Vagina (tissue), 2 donors: ENCODE results near the gene NOX1. TPM values are rescaled to one million over a fixed set of nuclear protein-coding genes. Genes with fewer than 3 reads are reported as not detected.

Experiments used
- DNase-seq, 2 donors: peaks; one replicate each; pipeline ENCODE4 v3.0.0-alpha.2; 2017; ENCODE audit errors: extremely low spot score in 2 of 2
- H3K27ac ChIP-seq: fragments of 200-600 bp; sonication (generic); one replicate; pipeline ENCODE4 v1.5.1; 2019
- H3K27me3 ChIP-seq: fragments of 200-600 bp; sonication (generic); one replicate; pipeline ENCODE4 v1.5.1; 2019
- H3K36me3 ChIP-seq, 2 donors: fragments of 200-600 bp; sonication (generic); one replicate each; pipeline ENCODE4 v1.5.1; 2017 to 2019
- H3K4me1 ChIP-seq: fragments of 200-600 bp; sonication (generic); one replicate; pipeline ENCODE4 v1.5.1; 2019
- H3K4me3 ChIP-seq, 2 donors: fragments of 200-600 bp; sonication (generic); 1 replicate in 1 of 2; 2 replicates in 1 of 2; pipeline ENCODE4 v1.5.1; 2016 to 2019
- H3K9me3 ChIP-seq: fragments of 200-600 bp; sonication (generic); one replicate; pipeline ENCODE4 v1.5.1; 2019
- POLR2A ChIP-seq, 2 donors: fragments of 450-650 bp; IDR thresholded peaks; one replicate each; pipeline ENCODE4 v1.6.1; 2017; ENCODE audit warnings: antibody characterized with exemption in 2 of 2, mild to moderate bottlenecking in 2 of 2, moderate library complexity in 2 of 2
- POLR2AphosphoS5 ChIP-seq, 2 donors: sonication (generic); formaldehyde crosslinking; IDR thresholded peaks; one replicate each; pipeline ENCODE4 v1.9.0; 2017; ENCODE audit warnings: antibody characterized with exemption in 2 of 2, mild to moderate bottlenecking in 2 of 2, low read depth in 1 of 2; ENCODE audit not compliant: insufficient read depth in 1 of 2
- intact Hi-C: fragments of 100-400 bp; cut with DNase I; formaldehyde crosslinking; loops from one replicate; pipeline ENCODE4 v1.15.1; 2023
- total RNA-seq: library from RNA; depleted of rRNA; stranded (reverse); fragments of >200 nt; gene quantifications from one replicate; pipeline ENCODE4 v1.2.3, GENCODE V29; 2016
- TF ChIP-seq, protein P1 (sequence below), 3 experiments: fragments of 450-650 bp in 2 of 3; fragments of 200-600 bp in 1 of 3; sonication (generic) in 1 of 3; IDR thresholded peaks; one replicate each; pipeline ENCODE4 v1.5.1; 2017 to 2019; ENCODE audit warnings: antibody characterized with exemption in 3 of 3, mild to moderate bottlenecking in 2 of 3, moderate library complexity in 2 of 3

Gene NOX1
- total RNA-seq, 1 donor from 2014 or later, result not detected

DNA sequence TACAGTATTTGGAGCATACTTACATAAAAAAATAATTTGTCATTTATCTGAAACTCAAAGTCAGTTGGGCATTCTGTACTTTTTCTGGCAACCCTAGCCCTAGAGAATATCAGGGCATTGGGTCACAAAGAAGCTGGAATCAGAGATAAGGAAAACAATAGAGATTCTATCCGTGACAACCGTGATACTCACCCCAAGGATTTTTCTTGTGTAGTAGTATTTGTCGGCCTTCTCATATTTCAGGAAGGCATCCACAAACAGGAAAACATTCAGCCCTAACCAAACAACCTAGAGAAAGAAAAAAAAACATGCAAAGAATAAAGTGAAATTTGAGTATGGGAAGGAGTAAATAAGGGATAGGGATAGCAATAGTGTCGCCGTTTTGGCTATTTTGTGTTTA, 3.6 kb downstream of the NOX1 start:
- no peak overlapping the region for H3K27ac ChIP-seq
- no peaks in the 10 kb centered on the region for H3K36me3 ChIP-seq
- H3K9me3 ChIP-seq, result no peaks in the 10 kb centered on the region
- DNase-seq, result no peak
- H3K4me3 ChIP-seq, result no peak overlapping the region
- no peaks in the 10 kb centered on the region for H3K27me3 ChIP-seq
- TF ChIP-seq, protein P1, sequence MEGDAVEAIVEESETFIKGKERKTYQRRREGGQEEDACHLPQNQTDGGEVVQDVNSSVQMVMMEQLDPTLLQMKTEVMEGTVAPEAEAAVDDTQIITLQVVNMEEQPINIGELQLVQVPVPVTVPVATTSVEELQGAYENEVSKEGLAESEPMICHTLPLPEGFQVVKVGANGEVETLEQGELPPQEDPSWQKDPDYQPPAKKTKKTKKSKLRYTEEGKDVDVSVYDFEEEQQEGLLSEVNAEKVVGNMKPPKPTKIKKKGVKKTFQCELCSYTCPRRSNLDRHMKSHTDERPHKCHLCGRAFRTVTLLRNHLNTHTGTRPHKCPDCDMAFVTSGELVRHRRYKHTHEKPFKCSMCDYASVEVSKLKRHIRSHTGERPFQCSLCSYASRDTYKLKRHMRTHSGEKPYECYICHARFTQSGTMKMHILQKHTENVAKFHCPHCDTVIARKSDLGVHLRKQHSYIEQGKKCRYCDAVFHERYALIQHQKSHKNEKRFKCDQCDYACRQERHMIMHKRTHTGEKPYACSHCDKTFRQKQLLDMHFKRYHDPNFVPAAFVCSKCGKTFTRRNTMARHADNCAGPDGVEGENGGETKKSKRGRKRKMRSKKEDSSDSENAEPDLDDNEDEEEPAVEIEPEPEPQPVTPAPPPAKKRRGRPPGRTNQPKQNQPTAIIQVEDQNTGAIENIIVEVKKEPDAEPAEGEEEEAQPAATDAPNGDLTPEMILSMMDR (IDR thresholded peaks at IDR 0.05), result no peak
- TF ChIP-seq POLR2A (IDR thresholded peaks at IDR 0.05), result no peak
- no peak for TF ChIP-seq POLR2AphosphoS5 (IDR thresholded peaks at IDR 0.05; ENCODE audit: insufficient read depth in 1 of 2, low read depth in 1 of 2)
- intact Hi-C loops, result no loop called here
- H3K4me1 ChIP-seq, result no peaks in the 10 kb centered on the region

DNA sequence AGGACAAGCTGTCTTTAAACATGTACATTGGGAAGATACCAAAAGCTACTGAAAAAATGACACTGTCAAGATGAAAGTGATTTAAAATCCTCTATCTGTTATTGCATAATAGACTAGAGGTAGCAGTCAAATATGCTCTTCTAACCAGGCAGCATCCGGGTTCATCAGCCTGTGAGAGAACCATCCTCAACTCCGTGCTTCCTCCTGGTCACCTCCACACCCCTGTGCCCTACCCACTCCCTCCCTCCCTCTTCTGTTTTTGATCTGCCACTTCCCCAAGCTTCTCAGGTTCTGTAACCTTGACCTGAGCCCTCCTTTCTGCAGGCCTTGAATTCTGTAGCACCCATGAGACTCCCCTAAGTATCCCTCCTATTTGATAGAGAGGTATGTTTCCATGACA, 5.9 kb downstream of the NOX1 start:
- TF ChIP-seq, protein P1 (IDR thresholded peaks at IDR 0.05), result no peak
- TF ChIP-seq POLR2AphosphoS5 (IDR thresholded peaks at IDR 0.05; ENCODE audit: insufficient read depth in 1 of 2, low read depth in 1 of 2) (no peak), POLR2A (IDR thresholded peaks at IDR 0.05) (no peak)
- Histone ChIP-seq H3K27me3 (no peaks in the 10 kb centered on the region), H3K4me3 (no peak overlapping the region), H3K9me3 (no peaks in the 10 kb centered on the region), H3K27ac (no peak overlapping the region), H3K4me1 (no peaks in the 10 kb centered on the region), H3K36me3 (no peaks in the 10 kb centered on the region)
- intact Hi-C loops, result no loop called here
- no peak for DNase-seq

DNA sequence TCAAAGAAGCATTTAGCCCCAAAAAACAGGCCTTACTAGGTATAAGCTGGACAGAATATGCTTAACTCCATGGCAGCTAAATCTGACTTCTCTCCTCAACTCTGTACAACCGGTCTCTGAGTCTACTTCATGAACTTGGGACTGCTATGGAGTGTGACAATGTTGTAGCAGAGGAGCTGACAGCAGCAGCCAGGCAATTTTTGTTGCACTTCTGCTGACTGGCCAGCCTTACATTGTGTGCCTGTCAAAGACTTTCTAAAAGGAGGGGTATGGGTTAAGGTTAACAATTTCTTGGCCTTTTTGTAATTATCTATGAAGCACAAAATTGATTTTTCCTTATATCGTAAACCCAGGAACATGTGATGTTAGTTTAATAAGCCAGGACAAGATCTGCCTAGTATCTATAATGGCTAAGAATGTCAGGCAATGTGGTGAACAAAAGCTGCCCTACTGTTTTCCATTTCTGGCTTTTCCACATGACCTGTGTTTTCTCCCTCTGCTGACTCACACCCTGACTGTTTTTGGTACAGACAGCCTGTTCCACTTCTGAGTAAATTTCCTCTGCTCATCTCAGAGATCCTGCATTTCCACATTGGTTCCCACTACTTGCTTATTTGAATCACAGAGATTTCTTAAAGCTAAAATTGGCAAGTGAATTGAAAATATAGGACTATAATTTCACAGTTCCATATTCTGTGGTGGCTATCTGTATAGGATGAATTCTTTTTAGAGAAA, 9.3 kb downstream of the NOX1 start:
- Histone ChIP-seq H3K27me3 (no peaks in the 10 kb centered on the region), H3K4me3 (no peak overlapping the region), H3K9me3 (no peaks in the 10 kb centered on the region), H3K4me1 (no peaks in the 10 kb centered on the region), H3K36me3 (no peaks in the 10 kb centered on the region), H3K27ac (peak overlapping the region; percentile 39)
- intact Hi-C loops, result no loop called here
- no peak for DNase-seq
- TF ChIP-seq, protein P1 (IDR thresholded peaks at IDR 0.05), result no peak
- peak in 1 of 2 donors; percentile 22 for TF ChIP-seq POLR2AphosphoS5 (IDR thresholded peaks at IDR 0.05; ENCODE audit: insufficient read depth in 1 of 2, low read depth in 1 of 2)

DNA sequence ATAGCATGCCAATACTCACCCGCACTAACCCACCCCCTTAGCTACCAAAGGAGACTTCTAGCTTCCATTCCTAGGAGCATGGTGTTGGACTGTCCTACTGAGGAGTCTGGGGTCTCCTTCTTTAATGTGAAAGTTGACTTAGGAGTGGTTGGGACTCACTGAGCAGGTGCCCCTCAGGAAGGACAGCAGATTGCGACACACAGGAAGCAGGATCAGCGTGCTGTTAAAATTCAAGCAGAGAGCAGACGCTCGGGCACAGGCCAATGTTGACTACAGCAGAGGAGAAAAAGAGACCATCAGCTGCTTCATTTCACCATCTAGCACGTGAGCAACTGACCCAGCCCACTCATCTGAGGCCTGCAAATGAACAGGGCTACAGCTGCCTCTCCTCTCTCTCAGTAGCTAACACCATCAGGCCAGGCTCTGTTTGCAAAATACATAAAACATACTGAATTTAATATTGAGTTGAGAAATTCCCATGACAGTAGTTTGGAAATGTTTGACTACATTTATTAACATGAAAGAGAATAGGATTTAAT, 10.8 kb downstream of the NOX1 start:
- no peak for DNase-seq
- no peak for TF ChIP-seq POLR2AphosphoS5 (IDR thresholded peaks at IDR 0.05; ENCODE audit: insufficient read depth in 1 of 2, low read depth in 1 of 2)
- TF ChIP-seq, protein P1 (IDR thresholded peaks at IDR 0.05), result no peak
- no peak for TF ChIP-seq POLR2A (IDR thresholded peaks at IDR 0.05)
- no peak overlapping the region for H3K27ac ChIP-seq
- intact Hi-C loops, result no loop called here
- no peaks in the 10 kb centered on the region for H3K9me3 ChIP-seq
- H3K27me3 ChIP-seq, result no peaks in the 10 kb centered on the region
- no peak overlapping the region for H3K4me3 ChIP-seq
- H3K36me3 ChIP-seq, result no peaks in the 10 kb centered on the region
- H3K4me1 ChIP-seq, result no peaks in the 10 kb centered on the region

DNA sequence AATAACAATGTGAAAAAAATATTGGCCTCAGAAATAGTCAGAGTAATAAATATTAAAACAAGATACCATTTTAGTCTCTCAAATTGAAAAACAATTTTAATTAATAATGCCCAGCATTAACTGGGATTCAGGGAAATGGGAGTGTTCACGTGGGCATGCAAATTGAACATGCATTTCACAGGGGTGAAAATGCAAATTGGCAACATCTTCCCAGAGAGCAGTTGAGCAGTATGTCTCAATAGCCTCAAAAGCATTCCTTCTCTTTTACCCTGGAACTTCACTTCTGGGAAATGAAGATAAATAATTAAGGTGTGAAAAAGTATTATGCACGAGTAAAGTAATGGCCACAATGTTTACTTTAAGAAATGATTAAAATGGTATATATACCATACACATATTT, 21.3 kb downstream of the NOX1 start:
- intact Hi-C loops, result no loop called here
- H3K9me3 ChIP-seq, result no peaks in the 10 kb centered on the region
- H3K27ac ChIP-seq, result no peak overlapping the region
- no peaks in the 10 kb centered on the region for H3K27me3 ChIP-seq
- no peak for DNase-seq
- no peaks in the 10 kb centered on the region for H3K36me3 ChIP-seq
- H3K4me3 ChIP-seq, result no peak overlapping the region
- H3K4me1 ChIP-seq, result no peaks in the 10 kb centered on the region
- TF ChIP-seq, protein P1 (IDR thresholded peaks at IDR 0.05), result no peak
- TF ChIP-seq POLR2AphosphoS5 (IDR thresholded peaks at IDR 0.05; ENCODE audit: insufficient read depth in 1 of 2, low read depth in 1 of 2) (no peak), POLR2A (IDR thresholded peaks at IDR 0.05) (no peak)
